Stimulated activated CD4-positive, alpha-beta T cell treated with anti-CD3 and anti-CD28 coated beads, Interleukin-15, amount 100 ng/mL, for 1 hour (primary cell): ENCODE measurements around the gene NPDC1.

ENCODE experiments used
- DNase-seq, 2 donors: peaks; one replicate each; pipeline ENCODE4 v3.0.0-alpha.2; 2020; ENCODE audit warnings: low read depth in 1 of 2, low spot score in 1 of 2

The NPDC1 gene

DNA sequence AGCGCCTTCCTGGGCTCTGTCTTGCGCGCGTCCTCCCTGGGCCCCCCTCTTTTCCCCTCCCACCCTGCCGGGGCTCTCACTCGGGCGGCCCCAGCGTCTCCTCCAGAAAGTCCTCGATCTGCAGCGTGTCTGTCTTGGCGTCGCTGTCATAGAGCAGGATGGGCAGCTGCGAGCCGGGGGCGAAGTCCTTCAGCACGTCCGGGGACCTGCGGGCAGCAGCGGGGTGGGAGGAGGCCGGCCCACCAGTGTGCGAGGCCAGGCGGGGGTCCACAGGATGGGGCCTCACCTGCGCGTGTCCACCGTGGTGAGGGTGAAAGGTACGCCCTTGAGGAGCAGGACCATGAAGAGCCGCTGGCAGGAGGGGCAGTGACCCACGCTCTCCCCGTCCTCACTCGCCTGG lies 50.6 kb downstream of the NPDC1 start:
- no peak for DNase-seq

DNA sequence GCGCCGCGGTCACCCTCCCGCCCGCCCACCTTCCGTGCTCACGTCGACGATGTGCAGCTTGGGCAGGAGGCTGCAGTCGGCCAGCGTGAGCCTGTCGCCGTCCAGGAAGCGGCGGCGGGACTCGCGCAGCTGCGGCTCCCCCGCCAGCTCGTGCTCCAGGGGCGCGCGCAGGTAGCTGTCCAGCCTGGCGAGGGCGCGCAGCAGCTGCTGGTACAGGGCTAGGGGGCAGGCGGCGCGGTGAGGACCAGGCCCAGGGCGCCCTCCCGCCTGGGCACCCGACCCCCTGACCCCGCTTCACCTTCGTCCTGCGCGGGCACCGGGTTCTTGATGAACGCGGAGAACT lies 51.1 kb downstream of the NPDC1 start:
- DNase-seq = no peak

DNA sequence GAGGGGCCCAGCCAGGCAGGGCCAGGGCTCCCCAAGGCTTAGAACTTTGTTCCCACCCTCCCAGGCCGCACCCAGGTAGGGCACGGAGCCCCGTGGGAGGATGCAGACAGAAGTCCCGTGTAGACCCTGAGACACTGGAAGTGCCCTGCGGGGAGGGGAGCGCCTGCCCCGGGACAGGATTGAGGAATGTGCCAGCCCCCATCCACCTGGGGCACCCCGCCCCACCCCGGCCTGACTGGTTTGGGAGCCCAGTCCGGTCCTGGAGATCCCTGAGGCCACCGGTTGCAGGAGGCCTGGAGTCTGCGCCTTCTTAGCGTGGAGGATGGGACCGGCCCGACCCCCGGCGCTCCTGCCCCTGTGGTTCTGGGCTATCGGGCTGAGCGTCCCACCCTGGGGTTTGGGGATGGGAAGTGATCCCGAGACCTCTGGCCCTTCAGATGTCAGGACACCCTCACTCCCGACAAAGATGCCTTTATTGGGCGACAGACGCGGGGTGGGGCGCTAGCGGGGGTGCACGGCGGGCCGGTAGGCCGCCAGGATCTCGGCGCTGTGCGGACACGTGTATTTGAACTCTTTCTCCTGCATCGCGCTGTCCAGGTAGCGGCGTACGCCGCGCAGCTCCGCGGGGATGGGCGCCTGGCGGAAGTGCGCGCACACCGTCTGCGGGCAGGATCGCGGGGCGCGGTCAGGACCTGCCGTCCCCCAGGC lies 51.6 kb downstream of the NPDC1 start:
- DNase-seq = no peak

DNA sequence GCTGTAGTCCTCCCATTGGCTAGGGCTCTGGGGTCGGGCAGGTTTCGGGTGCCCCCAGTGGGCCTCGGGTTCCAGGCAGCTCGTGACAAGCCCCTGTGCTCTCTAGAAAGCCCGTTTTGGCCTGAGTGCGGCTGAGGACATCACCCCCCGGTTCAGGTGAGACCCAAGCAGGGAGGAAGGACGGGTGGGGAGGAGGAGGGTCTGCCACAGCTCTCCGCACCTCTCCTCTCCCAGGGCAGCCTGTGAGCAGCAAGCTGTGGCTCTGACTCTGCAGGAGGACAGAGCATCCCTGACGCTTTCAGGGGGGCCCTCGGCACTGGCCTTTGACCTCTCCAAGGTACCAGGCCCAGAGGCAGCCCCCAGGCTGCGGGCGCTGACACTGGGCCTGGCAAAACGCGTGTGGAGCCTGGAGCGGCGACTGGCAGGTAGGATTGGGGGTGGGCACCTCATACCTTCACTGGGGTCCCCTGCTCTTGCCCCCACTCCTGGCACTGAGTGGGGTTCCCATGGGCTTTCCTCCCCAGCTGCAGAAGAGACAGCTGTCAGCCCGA lies 53.1 kb downstream of the NPDC1 start:
- no peak for DNase-seq

DNA sequence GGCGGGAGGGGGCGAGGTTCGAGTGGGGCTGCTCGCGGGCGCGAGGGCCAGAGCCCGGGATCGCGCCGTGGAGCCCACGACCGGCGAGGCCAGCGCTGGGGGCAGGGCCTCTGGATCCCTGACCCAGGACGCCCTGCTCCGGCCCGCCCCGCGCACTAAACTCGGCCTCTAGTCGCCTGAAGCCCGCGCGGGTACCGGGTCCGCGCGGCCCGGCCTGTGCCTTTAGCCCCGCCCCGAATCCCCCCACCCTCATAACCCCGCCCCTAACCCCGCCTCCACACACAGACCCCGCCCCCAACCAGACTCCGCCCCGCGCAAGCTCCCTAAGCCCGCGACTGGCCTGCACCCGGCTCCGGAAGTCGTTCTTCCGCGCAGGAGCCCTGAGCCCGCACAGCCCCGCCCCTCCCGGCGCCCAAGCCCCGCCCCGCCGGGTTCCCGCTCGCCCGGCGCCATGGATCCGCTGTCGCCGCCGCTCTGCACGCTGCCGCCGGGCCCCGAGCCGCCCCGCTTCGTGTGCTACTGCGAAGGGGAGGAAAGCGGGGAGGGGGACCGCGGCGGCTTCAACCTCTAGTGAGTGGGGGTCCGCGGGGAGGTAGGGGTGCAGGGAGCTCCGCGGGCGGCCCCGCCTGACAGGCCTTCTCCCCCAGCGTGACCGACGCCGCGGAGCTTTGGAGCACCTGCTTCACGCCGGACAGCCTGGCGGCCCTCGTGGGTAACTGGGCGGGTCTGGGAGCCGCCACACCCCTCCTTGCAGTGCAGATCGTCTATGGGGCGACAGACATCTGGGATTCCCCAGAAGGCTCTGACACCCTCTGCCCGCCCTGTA lies 53.8 kb downstream of the NPDC1 start, which contains the start of gene PAXX:
Gene PAXX, plus strand, starts transcription at position 430 of the 826 bp plus-strand sequence. Its CDS starts 22 bp downstream, at position 452.
- DNase-seq = peak; percentile 89 to 97

DNA sequence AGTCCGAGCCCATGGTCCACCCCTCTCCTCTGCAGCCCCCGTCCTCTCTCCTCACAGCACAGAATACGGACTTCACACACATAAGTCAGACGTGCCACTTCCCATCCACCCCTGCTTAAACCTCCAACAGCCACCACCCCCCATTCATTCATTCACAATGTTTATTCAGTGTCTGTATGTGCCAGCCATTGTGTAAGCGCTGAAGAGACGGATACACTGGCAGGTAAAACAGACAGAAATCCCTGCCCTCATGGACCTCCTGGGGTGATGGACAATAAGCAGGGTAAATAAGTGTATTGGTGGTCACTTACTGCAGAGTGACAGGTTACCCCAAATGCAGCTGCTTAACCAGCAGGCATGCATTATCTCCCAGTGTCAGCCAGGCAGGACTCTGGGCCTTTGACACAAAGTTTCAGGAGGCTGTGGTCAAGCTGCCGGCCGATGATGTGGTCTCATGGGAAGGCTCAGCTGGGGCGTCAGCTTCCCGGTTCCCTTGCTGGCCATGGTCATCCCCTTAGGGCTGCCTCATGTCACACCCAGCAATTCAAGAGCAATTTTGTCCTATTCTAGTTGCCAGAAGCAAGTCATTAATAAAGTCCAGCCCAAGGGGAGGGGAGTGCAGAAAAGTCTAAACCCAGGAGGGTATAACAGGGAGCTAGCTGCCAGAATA lies 55.6 kb downstream of the NPDC1 start:
- DNase-seq = no peak
